Measurements from ENCODE around the gene STK32B.

DNA sequence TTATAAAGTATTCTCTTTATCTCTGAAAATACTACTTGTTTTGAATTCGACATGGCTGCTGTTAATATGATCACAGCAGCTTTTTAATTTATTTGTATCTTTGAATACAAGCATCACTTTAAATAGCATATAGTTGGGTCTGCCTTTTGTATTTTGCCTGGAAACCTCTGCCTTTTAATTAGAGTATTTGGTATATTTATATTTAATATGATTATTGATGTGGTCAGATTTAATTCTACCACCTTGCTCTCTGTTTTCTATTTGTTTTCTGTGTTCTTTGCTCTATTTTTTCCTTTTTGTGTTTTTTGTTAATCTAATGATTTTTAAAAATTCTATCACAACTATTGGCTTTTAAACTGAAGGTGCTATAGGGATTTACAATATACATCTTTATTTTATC, 21.7 kb downstream of the STK32B start:
- TF ChIP-seq, protein P1, sequence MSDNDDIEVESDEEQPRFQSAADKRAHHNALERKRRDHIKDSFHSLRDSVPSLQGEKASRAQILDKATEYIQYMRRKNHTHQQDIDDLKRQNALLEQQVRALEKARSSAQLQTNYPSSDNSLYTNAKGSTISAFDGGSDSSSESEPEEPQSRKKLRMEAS (IDR thresholded peaks at IDR 0.05) = no peak
- TF ChIP-seq FOXM1 (IDR thresholded peaks at IDR 0.05; ENCODE audit: borderline replicate concordance, low read depth) (no peak), TEAD4 (IDR thresholded peaks at IDR 0.05) (no peak), CEBPB (IDR thresholded peaks at IDR 0.05) (no peak)
- TF ChIP-seq, protein P2, sequence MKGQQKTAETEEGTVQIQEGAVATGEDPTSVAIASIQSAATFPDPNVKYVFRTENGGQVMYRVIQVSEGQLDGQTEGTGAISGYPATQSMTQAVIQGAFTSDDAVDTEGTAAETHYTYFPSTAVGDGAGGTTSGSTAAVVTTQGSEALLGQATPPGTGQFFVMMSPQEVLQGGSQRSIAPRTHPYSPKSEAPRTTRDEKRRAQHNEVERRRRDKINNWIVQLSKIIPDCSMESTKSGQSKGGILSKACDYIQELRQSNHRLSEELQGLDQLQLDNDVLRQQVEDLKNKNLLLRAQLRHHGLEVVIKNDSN (IDR thresholded peaks at IDR 0.05) = no peak

Data from Ishikawa (cell line).